C4-2B (cell line): ENCODE data around the gene POU5F1.

Experiments used
- H3K27ac ChIP-seq: fragments of 450-650 bp; 2 replicates; pipeline ENCODE4 v1.5.1; 2017
- ZFX ChIP-seq: fragments of 450-650 bp; IDR thresholded peaks from 2 replicates; pipeline ENCODE4 v1.6.1; 2017
- TF ChIP-seq, protein P1 (sequence below): fragments of 450-650 bp; conservative IDR thresholded peaks from 2 replicates; pipeline ENCODE4 v1.5.1; 2017; ENCODE audit warnings: mild to moderate bottlenecking

The POU5F1 gene

DNA sequence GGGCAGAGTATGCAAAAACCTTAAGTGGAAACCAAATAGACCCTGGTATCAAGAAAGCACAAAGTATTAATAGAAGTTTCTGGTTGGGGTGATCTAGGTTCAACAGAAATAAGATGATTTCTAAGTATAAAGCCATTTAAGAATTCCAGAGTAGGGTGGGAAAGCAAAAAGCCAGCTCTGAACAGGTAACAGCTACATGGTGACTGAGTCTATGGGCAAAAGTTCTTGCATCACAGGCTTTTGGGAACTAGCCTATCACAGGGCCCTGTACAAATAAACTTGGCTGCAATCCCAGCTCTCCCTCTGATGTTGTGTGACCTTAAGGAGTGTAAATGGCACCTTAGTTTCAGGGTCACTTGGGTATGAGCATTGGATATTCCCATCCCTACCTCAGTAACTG, 6.6 kb downstream of the POU5F1 start:
- no peak overlapping the region for H3K27ac ChIP-seq
- TF ChIP-seq ZFX = no peak
- TF ChIP-seq, protein P1, sequence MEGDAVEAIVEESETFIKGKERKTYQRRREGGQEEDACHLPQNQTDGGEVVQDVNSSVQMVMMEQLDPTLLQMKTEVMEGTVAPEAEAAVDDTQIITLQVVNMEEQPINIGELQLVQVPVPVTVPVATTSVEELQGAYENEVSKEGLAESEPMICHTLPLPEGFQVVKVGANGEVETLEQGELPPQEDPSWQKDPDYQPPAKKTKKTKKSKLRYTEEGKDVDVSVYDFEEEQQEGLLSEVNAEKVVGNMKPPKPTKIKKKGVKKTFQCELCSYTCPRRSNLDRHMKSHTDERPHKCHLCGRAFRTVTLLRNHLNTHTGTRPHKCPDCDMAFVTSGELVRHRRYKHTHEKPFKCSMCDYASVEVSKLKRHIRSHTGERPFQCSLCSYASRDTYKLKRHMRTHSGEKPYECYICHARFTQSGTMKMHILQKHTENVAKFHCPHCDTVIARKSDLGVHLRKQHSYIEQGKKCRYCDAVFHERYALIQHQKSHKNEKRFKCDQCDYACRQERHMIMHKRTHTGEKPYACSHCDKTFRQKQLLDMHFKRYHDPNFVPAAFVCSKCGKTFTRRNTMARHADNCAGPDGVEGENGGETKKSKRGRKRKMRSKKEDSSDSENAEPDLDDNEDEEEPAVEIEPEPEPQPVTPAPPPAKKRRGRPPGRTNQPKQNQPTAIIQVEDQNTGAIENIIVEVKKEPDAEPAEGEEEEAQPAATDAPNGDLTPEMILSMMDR = no peak

- no peak overlapping the region for H3K27ac ChIP-seq
- no peak for TF ChIP-seq ZFX
- TF ChIP-seq, protein P1 = no peak
These were observed 7.9 kb downstream of the POU5F1 start for GRCh38 chr6:31162463-31163165.

DNA sequence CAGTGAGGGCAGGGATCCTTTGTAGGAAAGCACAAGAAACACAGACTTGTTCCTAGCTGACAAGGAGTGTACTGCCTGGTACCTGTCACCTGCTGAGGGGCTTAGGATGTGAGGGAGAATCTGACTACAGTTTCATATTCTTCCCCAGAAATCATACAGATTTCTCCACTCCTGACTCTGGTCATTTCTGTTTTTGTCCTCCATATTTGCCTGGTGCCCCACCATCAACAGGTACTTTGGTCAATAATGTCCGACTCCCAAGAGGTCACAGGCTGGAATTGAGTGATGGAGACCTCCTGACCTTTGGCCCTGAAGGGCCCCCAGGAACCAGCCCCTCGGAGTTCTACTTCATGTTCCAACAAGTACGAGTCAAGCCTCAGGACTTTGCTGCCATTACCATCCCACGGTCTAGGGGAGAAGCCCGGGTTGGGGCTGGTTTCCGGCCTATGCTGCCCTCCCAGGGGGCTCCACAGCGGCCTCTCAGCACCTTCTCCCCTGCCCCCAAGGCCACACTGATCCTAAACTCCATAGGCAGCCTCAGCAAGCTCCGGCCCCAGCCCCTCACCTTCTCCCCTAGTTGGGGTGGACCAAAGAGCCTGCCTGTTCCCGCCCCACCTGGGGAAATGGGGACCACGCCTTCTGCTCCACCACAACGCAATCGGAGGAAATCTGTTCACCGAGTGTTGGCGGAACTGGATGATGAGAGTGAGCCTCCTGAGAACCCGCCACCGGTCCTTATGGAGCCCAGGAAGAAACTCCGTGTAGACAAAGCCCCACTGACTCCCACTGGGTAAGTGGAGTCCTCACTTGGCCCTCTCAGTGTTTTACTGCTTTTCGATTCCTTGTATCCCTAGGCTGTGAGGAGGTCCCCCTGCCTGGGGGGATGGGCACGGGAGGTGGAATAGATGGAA, 9.0 kb downstream of the POU5F1 start:
- TF ChIP-seq, protein P1 = no peak
- no peak for TF ChIP-seq ZFX
- H3K27ac ChIP-seq = no peak overlapping the region

DNA sequence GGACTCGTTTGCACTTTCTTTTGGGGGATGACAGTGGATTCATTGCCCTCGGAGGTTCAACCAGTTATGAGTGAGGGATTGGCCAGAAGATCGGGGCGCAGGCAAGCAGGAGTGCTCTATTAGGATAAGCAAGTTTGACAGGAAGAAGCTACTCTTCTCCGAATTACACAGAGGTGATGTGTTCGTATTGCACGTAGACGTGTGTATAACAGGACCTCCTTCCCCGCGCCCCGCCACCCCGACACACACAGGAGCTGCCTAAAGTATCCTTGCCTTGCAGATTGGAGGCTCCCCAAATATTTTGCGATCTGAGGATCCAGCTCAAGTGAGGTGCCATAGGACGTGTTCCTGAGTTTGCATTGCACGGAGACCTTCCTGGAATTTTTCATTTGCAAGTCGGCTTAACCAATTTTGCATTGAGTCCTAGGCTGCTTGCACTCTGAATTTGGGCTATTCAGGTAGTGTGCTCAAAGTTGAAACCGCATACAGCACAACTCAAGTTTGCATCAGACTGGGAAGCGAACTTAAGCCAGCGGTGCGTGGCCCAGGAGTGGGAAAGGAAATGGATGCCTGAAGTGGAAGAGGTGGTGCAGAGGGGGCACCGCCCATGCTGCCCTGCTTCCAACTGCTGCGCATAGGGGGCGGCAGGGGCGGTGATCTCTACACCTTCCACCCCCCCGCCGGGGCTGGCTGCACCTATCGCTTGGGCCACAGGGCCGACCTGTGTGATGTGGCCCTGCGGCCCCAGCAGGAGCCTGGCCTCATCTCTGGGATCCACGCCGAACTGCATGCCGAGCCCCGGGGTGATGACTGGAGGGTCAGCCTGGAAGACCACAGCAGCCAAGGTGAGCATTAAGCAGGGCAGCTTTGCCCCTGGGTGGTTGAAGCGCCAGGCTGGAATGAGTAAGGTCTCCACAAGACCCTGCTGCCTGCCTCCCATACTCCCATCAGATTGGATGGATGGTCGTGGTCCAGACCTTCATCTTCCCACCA, 11.3 kb downstream of the POU5F1 start:
- TF ChIP-seq, protein P1 = no peak
- no peak for TF ChIP-seq ZFX
- H3K27ac ChIP-seq = peak overlapping the region; percentile 78

GRCh38 chr6:31158140-31158862, 12.2 kb downstream of the POU5F1 start, which contains the start of gene TCF19:
TSS of gene TCF19 (plus strand) at chr6:31158589. CDS start at chr6:31159470, 881 bp downstream.
- H3K27ac ChIP-seq = peak within 1 kb of the TSS; percentile 78
- TF ChIP-seq ZFX = peak; percentile 25; the same call in 1 of the 2 replicates
- TF ChIP-seq, protein P1 = no peak

GRCh38 chr6:31157513-31158139, 12.9 kb downstream of the POU5F1 start, which contains the start of gene CCHCR1:
TSS of gene CCHCR1 (minus strand) at chr6:31157802. CDS start at chr6:31157600, 202 bp downstream.
- peak within 1 kb of the TSS; percentile 78 for H3K27ac ChIP-seq
- TF ChIP-seq, protein P1 = no peak
- no peak for TF ChIP-seq ZFX
